Brain microvascular endothelial cell (primary cell): ENCODE measurements around the gene NAA15.
"Not testable (repeated sequence)": the region's sequence is repeated elsewhere in the genome, so short reads cannot be mapped to it uniquely, and the experiment has no call there.

Experiments
- DNase-seq: peaks from one replicate; pipeline ENCODE4 v3.0.0-alpha.2; 2020
- H3K27ac ChIP-seq: fragments of 250-450 bp; sonication (Bioruptor Pico); 2 replicates; pipeline ENCODE4 v1.5.1; 2020; ENCODE audit warnings: mild to moderate bottlenecking, moderate library complexity
- H3K27me3 ChIP-seq: fragments of 250-450 bp; sonication (Bioruptor Pico); replicated peaks from 2 replicates; pipeline ENCODE4 v1.5.1; 2020; ENCODE audit warnings: mild to moderate bottlenecking
- H3K36me3 ChIP-seq: fragments of 250-450 bp; sonication (Bioruptor Pico); replicated peaks from 2 replicates; pipeline ENCODE4 v1.5.1; 2020; ENCODE audit warnings: mild to moderate bottlenecking
- H3K4me3 ChIP-seq: 2 replicates; pipeline ENCODE4 v1.5.1; 2011; ENCODE audit warnings: low read depth, mild to moderate bottlenecking, control low read depth, low read length, moderate library complexity
- CTCF ChIP-seq: IDR thresholded peaks from 2 replicates; pipeline ENCODE4 v1.5.1; 2011; ENCODE audit warnings: low read depth, mild to moderate bottlenecking, moderate library complexity, low read length, control low read depth, inconsistent platforms; ENCODE audit errors: missing control alignments
- in situ Hi-C: cut with HindIII; loops from 2 replicates; pipeline ENCODE4 v1.10.0; 2017; ENCODE audit warnings: low sequenced_read_pairs, low pct_ligation_motif_present

NAA15 gene

DNA sequence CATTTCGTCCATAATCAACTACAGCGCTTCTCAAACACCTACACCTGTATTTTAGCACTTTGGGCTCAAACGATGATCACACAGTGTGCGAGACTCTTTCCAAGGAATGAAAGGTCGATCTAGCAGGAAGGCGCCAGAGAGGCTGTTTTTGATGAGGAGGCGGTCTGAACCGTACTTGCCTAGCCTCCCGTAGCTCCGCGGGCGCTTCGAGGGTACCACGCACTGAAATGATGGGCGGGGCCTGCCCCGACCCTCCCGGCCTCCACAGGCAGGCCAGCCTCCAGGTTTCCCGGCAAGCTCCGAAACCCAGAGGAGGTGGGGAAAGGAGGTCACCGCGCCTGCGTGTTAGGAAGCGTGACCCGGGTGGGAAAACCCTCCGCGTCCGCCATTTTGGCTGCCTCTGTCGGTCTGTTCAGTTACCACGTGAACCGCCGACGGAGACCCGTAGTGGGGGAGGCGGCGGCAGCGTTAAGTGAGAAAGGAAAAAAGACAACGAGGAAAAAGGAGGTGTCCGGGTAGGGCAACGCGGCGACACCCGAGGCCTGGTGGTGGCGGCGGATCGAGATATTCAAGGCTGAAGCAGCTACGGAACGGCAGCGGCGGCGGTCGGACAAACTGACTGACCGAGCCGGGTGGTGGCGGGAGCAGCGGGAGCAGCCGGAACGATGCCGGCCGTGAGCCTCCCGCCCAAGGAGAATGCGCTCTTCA is at the start of gene NAA15:
Gene NAA15 (plus strand): TSS at position 393 of the 708 bp plus-strand sequence. CDS start 273 bp downstream, at position 666.
- in situ Hi-C loops = no loop called here
- H3K27ac ChIP-seq = peak within 1 kb of the TSS; percentile 80

DNA sequence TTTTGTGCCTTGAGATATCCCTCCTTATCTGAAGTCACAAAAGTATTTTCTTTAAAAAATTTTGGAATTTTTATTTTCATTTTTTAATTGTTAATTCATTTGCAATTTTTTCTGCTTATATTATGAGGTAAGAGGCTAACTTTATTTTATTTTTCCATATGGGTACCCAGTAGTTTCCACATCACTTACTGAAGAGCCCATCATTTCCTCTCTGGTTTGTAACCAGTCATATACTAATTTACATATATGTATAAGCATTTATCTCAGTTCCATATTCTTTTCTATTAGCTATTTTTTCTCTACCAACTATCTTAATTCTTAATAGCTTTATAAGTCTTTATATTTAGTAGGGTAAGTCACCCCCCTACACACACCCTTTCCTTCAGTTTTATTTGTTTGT is 48.3 kb upstream of the NAA15 start:
- no peak for DNase-seq
- no peaks in the 10 kb centered on the region for H3K27me3 ChIP-seq
- no peak overlapping the region for H3K27ac ChIP-seq
- TF ChIP-seq CTCF = no peak
- H3K4me3 ChIP-seq = no peak overlapping the region
- in situ Hi-C loops = no loop called here
- no peaks in the 10 kb centered on the region for H3K36me3 ChIP-seq

More for the DNA sequence above, at the start of gene NAA15:
- TF ChIP-seq CTCF = peak; percentile 4
- Histone ChIP-seq H3K36me3 (peaks cover 2% of the 10 kb centered on the region), H3K4me3 (peak within 1 kb of the TSS; percentile 90), H3K27me3 (no peaks in the 10 kb centered on the region)
- peak; percentile 96 for DNase-seq

- Histone ChIP-seq H3K4me3 (no peak overlapping the region), H3K27ac (no peak overlapping the region), H3K27me3 (no peaks in the 10 kb centered on the region), H3K36me3 (no peaks in the 10 kb centered on the region)
- TF ChIP-seq CTCF = no peak
- in situ Hi-C loops = no loop called here
- no peak for DNase-seq
Observed at GRCh38 chr4:139253713-139254112, 47.6 kb upstream of the NAA15 start.

DNA sequence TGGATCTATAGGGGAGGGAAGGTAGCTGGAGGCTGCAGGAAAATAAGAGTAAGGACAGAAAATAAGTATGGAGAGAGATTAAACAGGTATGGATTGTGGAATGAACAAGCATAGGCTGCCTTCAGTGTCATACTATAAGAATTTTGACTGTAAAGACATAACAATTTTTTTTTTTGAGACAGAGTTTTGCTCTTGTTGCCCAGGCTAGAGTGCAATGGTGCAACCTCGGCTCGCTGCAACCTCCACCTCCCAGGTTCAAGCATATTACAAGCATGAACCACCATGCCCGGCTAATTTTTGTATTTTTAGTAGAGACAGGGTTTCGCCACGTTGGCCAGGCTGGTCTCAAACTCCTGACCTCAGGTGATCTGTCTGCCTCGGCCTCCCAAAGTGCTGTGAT is 45.7 kb upstream of the NAA15 start:
- in situ Hi-C loops, H3K27ac ChIP-seq, H3K36me3 ChIP-seq, H3K4me3 ChIP-seq, DNase-seq, H3K27me3 ChIP-seq: not testable (repeated sequence)

GRCh38 chr4:139256349-139256748 is 45.0 kb upstream of the NAA15 start:
- no peak for TF ChIP-seq CTCF
- DNase-seq = no peak
- Histone ChIP-seq H3K27ac (no peak overlapping the region), H3K4me3 (no peak overlapping the region), H3K36me3 (no peaks in the 10 kb centered on the region), H3K27me3 (no peaks in the 10 kb centered on the region)
- in situ Hi-C loops = no loop called here

GRCh38 chr4:139265654-139266053 is 35.7 kb upstream of the NAA15 start:
- Histone ChIP-seq H3K4me3 (no peak overlapping the region), H3K36me3 (no peaks in the 10 kb centered on the region), H3K27me3 (no peaks in the 10 kb centered on the region), H3K27ac (no peak overlapping the region)
- in situ Hi-C loops = no loop called here
- DNase-seq = no peak
- TF ChIP-seq CTCF = no peak
